Neural progenitor cell (in vitro differentiated cells): ENCODE measurements around the gene MYH15.

ENCODE experiments used
- CTCF ChIP-seq: fragments of 200-600 bp; sonication (generic); IDR thresholded peaks from 2 replicates; pipeline ENCODE4 v1.5.1; 2017; ENCODE audit warnings: antibody characterized with exemption, mild to moderate bottlenecking
- EZH2 ChIP-seq: fragments of 200-600 bp; sonication (generic); IDR thresholded peaks from 2 replicates; pipeline ENCODE4 v1.6.1; 2017; ENCODE audit warnings: antibody characterized with exemption, mild to moderate bottlenecking, moderate library complexity

GRCh38 chr3:108450444-108450843, 60.0 kb downstream of the MYH15 start:
- TF ChIP-seq CTCF (no peak), EZH2 (no peak)
